K562 (cell line): ENCODE results near the gene ALB.

Experiments used
- CBX5 ChIP-seq: IDR thresholded peaks from 2 replicates; pipeline ENCODE4 v1.6.1; 2014; ENCODE audit warnings: low read depth, borderline replicate concordance
- EGR1 ChIP-seq: fragments of 450-650 bp; conservative IDR thresholded peaks from 2 replicates; pipeline ENCODE4 v1.6.1; 2017; ENCODE audit warnings: mild to moderate bottlenecking
- IRF2 ChIP-seq: sonication (generic); formaldehyde crosslinking; IDR thresholded peaks from 2 replicates; pipeline ENCODE4 v1.8.1; 2022; ENCODE audit warnings: mild to moderate bottlenecking, missing genetic modification reagents
- MBD2 ChIP-seq: sonication (generic); IDR thresholded peaks from 2 replicates; pipeline ENCODE4 v1.6.1; 2016; ENCODE audit warnings: low read depth, borderline replicate concordance
- TF ChIP-seq, protein P1 (sequence below), 3 experiments: IDR thresholded peaks in 2 of 3; conservative IDR thresholded peaks in 1 of 3; 2 replicates each; pipeline ENCODE4 v1.5.1; 2011 to 2012; ENCODE audit warnings: low read length in 3 of 3, mild to moderate bottlenecking in 3 of 3, control low read depth in 2 of 3, improper control_type of control experiment in 1 of 3, inconsistent platforms in 1 of 3, low read depth in 1 of 3, mixed read lengths in 1 of 3, moderate library complexity in 1 of 3; ENCODE audit not compliant: insufficient read depth in 2 of 3

DNA sequence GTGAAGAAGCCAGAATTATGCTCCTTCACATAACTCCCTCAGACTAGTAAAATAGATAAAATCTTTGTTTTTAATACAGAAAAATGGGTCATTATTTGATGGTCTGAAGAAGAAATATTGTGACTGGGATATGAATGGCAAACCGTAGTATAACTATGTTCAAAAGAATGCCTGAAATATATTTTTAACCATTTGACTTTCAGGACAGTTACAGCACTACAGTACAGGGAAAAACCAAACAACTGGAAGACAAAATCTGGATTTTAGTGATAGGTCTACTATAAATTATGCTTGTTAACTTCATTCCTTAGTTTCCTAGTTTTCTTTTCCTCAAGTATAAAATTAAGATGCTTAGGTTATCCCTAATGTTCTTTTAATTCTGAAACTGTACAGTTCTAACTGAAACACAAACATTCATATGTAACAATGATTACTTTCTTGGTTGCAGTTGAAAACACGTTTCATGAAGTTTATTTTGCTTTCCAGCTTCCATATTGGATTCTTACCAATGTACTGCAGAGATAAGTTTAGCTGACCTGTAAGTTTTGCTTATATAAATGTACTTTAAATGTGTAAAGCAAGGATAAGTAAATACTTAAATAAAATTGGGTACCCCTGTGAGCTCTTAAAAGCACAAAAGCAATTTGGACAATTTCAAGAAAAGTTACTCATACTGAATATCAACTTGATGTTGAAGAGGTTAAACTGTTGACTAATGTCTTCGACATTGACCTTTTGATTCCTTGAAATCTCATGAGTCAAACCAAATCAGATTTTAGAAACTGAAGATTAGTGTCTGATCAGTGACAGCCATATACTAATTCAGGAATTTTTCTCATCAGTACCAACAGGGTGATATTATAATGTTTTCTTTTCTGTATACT lies 32.8 kb downstream of the ALB start:
- TF ChIP-seq IRF2 (CRISPR knock-in tag) (no peak), EGR1 (no peak), CBX5 (no peak), MBD2 (no peak)
- TF ChIP-seq, protein P1, sequence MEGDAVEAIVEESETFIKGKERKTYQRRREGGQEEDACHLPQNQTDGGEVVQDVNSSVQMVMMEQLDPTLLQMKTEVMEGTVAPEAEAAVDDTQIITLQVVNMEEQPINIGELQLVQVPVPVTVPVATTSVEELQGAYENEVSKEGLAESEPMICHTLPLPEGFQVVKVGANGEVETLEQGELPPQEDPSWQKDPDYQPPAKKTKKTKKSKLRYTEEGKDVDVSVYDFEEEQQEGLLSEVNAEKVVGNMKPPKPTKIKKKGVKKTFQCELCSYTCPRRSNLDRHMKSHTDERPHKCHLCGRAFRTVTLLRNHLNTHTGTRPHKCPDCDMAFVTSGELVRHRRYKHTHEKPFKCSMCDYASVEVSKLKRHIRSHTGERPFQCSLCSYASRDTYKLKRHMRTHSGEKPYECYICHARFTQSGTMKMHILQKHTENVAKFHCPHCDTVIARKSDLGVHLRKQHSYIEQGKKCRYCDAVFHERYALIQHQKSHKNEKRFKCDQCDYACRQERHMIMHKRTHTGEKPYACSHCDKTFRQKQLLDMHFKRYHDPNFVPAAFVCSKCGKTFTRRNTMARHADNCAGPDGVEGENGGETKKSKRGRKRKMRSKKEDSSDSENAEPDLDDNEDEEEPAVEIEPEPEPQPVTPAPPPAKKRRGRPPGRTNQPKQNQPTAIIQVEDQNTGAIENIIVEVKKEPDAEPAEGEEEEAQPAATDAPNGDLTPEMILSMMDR (IDR thresholded peaks at IDR 0.05 in 2 of 3, conservative IDR thresholded peaks at IDR 0.05 in 1 of 3; ENCODE audit: insufficient read depth in 2 of 3, low read depth in 1 of 3, low read length in 3 of 3), result no peak
